Measurements from ENCODE around the gene NFS1.
A peak's percentile ranks its signal among the peaks of the same experiment; 100 is the strongest.
"Not testable (repeated sequence)": the region's sequence is repeated elsewhere in the genome, so short reads cannot be mapped to it uniquely, and the experiment has no call there.

Gene NFS1

GRCh38 chr20:35729283-35729807, 30.2 kb upstream of the NFS1 start:
- no peak for DNase-seq (ENCODE audit: low spot score)

GRCh38 chr20:35726842-35727711, 27.9 kb upstream of the NFS1 start:
- no peak for DNase-seq (ENCODE audit: low spot score)

GRCh38 chr20:35724321-35725230, 25.4 kb upstream of the NFS1 start:
- no peak for DNase-seq (ENCODE audit: low spot score)

GRCh38 chr20:35723652-35724320, 24.6 kb upstream of the NFS1 start:
- not testable (repeated sequence) for DNase-seq (ENCODE audit: low spot score)

GRCh38 chr20:35723275-35723639, 24.1 kb upstream of the NFS1 start:
- not testable (repeated sequence) for DNase-seq (ENCODE audit: low spot score)

GRCh38 chr20:35721621-35722020, 22.5 kb upstream of the NFS1 start:
- no peak for DNase-seq (ENCODE audit: low spot score)

GRCh38 chr20:35721219-35721618, 22.1 kb upstream of the NFS1 start:
- DNase-seq (ENCODE audit: low spot score) = no peak

GRCh38 chr20:35720165-35721123, 21.3 kb upstream of the NFS1 start:
- no peak for DNase-seq (ENCODE audit: low spot score)

GRCh38 chr20:35719717-35720116, 20.6 kb upstream of the NFS1 start:
- no peak for DNase-seq (ENCODE audit: low spot score)

GRCh38 chr20:35718972-35719635, 20.0 kb upstream of the NFS1 start:
- DNase-seq (ENCODE audit: low spot score) = no peak

GRCh38 chr20:35718321-35718720, 19.2 kb upstream of the NFS1 start:
- not testable (repeated sequence) for DNase-seq (ENCODE audit: low spot score)

- no peak for DNase-seq (ENCODE audit: low spot score)
Observed at GRCh38 chr20:35716330-35716729, 17.2 kb upstream of the NFS1 start.

GRCh38 chr20:35715652-35716051, 16.5 kb upstream of the NFS1 start:
- DNase-seq (ENCODE audit: low spot score) = no peak

GRCh38 chr20:35714127-35714526, 15.0 kb upstream of the NFS1 start:
- DNase-seq (ENCODE audit: low spot score) = no peak

- DNase-seq (ENCODE audit: low spot score) = not testable (repeated sequence)
Observed at GRCh38 chr20:35713120-35713519, 14.0 kb upstream of the NFS1 start.

GRCh38 chr20:35711588-35712209, 12.5 kb upstream of the NFS1 start:
- peak; percentile 55 for DNase-seq (ENCODE audit: low spot score)

GRCh38 chr20:35710884-35711587, 11.9 kb upstream of the NFS1 start:
- no peak for DNase-seq (ENCODE audit: low spot score)

GRCh38 chr20:35710039-35710438, 10.9 kb upstream of the NFS1 start:
- DNase-seq (ENCODE audit: low spot score) = no peak

GRCh38 chr20:35709259-35709658, 10.1 kb upstream of the NFS1 start:
- DNase-seq (ENCODE audit: low spot score) = no peak
